HG03565 (cell line): ENCODE data around the gene ZNF613.
"Not testable (repeated sequence)": the region's sequence is repeated elsewhere in the genome, so short reads cannot be mapped to it uniquely, and the experiment has no call there.

Source experiments
- ATAC-seq: cut with Tn5 transposase; IDR thresholded peaks from one replicate; pipeline ENCODE4 v1.9.1; 2021; ENCODE audit warnings: mild to moderate bottlenecking, moderate library complexity; ENCODE audit not compliant: unreplicated experiment

Gene ZNF613

GRCh38 chr19:51926784-51927741 is at the start of gene ZNF613:
Gene ZNF613, plus strand, starts transcription at chr19:51927472. Its CDS starts 8,749 bp downstream, at chr19:51936221.
- peak; percentile 75 for ATAC-seq

- ATAC-seq = no peak
These were observed 44.8 kb upstream of the ZNF613 start for GRCh38 chr19:51882518-51882917.

- no peak for ATAC-seq
These were observed 42.6 kb upstream of the ZNF613 start for GRCh38 chr19:51884713-51885112.

GRCh38 chr19:51887522-51888498 is 39.5 kb upstream of the ZNF613 start, which contains the start of gene ZNF577:
Gene ZNF577, minus strand, starts transcription at chr19:51887951. Its CDS starts 7,569 bp downstream, at chr19:51880382.
- no peak for ATAC-seq

GRCh38 chr19:51889934-51890333 is 37.3 kb upstream of the ZNF613 start:
- no peak for ATAC-seq

GRCh38 chr19:51891193-51891747 is 36.0 kb upstream of the ZNF613 start:
- no peak for ATAC-seq

GRCh38 chr19:51901860-51902259 is 25.4 kb upstream of the ZNF613 start:
- no peak for ATAC-seq

GRCh38 chr19:51903192-51903591 is 24.1 kb upstream of the ZNF613 start:
- ATAC-seq = no peak

GRCh38 chr19:51904331-51905165 is 22.7 kb upstream of the ZNF613 start, which contains the start of gene ZNF649:
Gene ZNF649, minus strand, starts transcription at chr19:51905017. Its CDS starts 4,910 bp downstream, at chr19:51900107.
- peak; percentile 60 for ATAC-seq

GRCh38 chr19:51905206-51905605 is 22.1 kb upstream of the ZNF613 start:
- ATAC-seq = no peak

GRCh38 chr19:51905639-51906038 is 21.6 kb upstream of the ZNF613 start:
- not testable (repeated sequence) for ATAC-seq

- ATAC-seq = not testable (repeated sequence)
These were observed 21.2 kb upstream of the ZNF613 start for GRCh38 chr19:51906108-51906507.

GRCh38 chr19:51907981-51908380 is 19.3 kb upstream of the ZNF613 start:
- ATAC-seq = not testable (repeated sequence)

GRCh38 chr19:51915324-51915867 is 11.9 kb upstream of the ZNF613 start:
- ATAC-seq = no peak

- ATAC-seq = no peak
These were observed 11.1 kb upstream of the ZNF613 start for GRCh38 chr19:51916167-51916566.

- no peak for ATAC-seq
These were observed 7.7 kb upstream of the ZNF613 start for GRCh38 chr19:51919606-51920005.

GRCh38 chr19:51921949-51922348 is 5.3 kb upstream of the ZNF613 start:
- ATAC-seq = no peak

- ATAC-seq = no peak
These were observed 867 bp upstream of the ZNF613 start for GRCh38 chr19:51926426-51926783.

GRCh38 chr19:51927859-51928258 is 587 bp downstream of the ZNF613 start:
- no peak for ATAC-seq

- no peak for ATAC-seq
These were observed 4.6 kb downstream of the ZNF613 start for GRCh38 chr19:51931921-51932320.
